ENCODE measurements around the gene SP1. TPM values are rescaled to one million over a fixed set of nuclear protein-coding genes. Genes with fewer than 3 reads are reported as not detected.
"Not testable (repeated sequence)": the region's sequence is repeated elsewhere in the genome, so short reads cannot be mapped to it uniquely, and the experiment has no call there.

Gene SP1
- total RNA-seq: 10 to 100 TPM; 84.6 to 96.3 (median 88.5) TPM
- total RNA-seq (2013): 66.4 TPM

DNA sequence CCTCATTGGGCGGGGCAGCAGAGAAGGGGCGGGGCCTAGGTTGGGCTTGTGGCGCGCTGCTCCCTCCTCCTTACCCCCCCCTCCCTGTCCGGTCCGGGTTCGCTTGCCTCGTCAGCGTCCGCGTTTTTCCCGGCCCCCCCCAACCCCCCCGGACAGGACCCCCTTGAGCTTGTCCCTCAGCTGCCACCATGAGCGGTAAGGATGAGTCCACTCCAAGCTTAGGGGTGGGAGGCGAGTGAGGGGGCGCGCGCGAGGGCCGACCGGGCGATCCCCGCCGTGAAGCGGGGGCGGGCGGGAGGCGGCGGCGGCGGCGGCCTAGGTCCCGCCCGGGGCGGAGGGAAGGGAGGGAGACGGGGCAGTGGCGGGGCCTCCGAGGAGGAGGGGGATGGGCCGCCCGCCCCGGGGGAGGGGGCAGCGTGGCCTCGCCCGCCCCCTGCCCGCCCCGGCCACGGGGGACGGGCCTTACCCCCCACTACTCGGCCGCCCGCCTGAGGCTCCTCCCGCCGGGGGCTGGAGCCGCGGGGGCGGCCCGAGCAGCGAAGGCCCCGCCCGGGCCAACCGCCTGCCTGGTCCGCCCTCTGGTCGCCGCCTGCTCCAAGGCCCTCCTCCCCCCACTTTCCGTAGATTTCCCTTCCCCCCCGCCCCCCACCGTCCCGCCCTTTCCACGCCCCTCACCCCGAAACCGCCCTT is at the start of gene SP1:
Gene SP1 (plus strand): TSS at position 73 of the 690 bp plus-strand sequence. CDS start 116 bp downstream, at position 189.
- peak within 1 kb of the TSS; percentile 53 for H3K4me3 ChIP-seq (ENCODE audit: low read length)
- no peaks in the 10 kb centered on the region for H3K27me3 ChIP-seq (ENCODE audit: control insufficient read depth, insufficient read depth, low read length)
- 0% methylated on average over 66 of the region's 71 CpGs for WGBS (ENCODE audit: insufficient coverage)
- H3K9me3 Mint-ChIP-seq: no peaks in the 10 kb centered on the region
- H3K27ac Mint-ChIP-seq: peak within 1 kb of the TSS in 1 of 2 donors; percentile 81
- ATAC-seq (peak; percentile 39 to 69 (median 56)), DNase-seq (peak; percentile 93 to 98)
- no peaks in the 10 kb centered on the region for H3K27me3 Mint-ChIP-seq (ENCODE audit: low read depth in 2 of 2)
- no peaks in the 10 kb centered on the region for H3K36me3 Mint-ChIP-seq
- H3K4me1 Mint-ChIP-seq: peaks cover 27 to 37% of the 10 kb centered on the region in 2 donors
- H3K4me1 ChIP-seq (ENCODE audit: control insufficient read depth, insufficient read depth, low read length): peaks cover 44% of the 10 kb centered on the region
- intact Hi-C loops (cut with micrococcal nuclease): loop anchor here (5.0 kb wide), 1 partner anchor 42 kb away; the partner anchor contains the start of gene AMHR2
- H3K9me3 ChIP-seq (ENCODE audit: control insufficient read depth, insufficient read depth, low read length): no peaks in the 10 kb centered on the region
- peak within 1 kb of the TSS; percentile 74 for H3K27ac ChIP-seq (ENCODE audit: low read length)
- TF ChIP-seq, protein P1, sequence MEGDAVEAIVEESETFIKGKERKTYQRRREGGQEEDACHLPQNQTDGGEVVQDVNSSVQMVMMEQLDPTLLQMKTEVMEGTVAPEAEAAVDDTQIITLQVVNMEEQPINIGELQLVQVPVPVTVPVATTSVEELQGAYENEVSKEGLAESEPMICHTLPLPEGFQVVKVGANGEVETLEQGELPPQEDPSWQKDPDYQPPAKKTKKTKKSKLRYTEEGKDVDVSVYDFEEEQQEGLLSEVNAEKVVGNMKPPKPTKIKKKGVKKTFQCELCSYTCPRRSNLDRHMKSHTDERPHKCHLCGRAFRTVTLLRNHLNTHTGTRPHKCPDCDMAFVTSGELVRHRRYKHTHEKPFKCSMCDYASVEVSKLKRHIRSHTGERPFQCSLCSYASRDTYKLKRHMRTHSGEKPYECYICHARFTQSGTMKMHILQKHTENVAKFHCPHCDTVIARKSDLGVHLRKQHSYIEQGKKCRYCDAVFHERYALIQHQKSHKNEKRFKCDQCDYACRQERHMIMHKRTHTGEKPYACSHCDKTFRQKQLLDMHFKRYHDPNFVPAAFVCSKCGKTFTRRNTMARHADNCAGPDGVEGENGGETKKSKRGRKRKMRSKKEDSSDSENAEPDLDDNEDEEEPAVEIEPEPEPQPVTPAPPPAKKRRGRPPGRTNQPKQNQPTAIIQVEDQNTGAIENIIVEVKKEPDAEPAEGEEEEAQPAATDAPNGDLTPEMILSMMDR (IDR thresholded peaks at IDR 0.05): no peak
- H3K4me3 Mint-ChIP-seq: peak within 1 kb of the TSS; percentile 88
- H3K36me3 ChIP-seq (ENCODE audit: control insufficient read depth, insufficient read depth, low read length): peaks cover 24% of the 10 kb centered on the region

DNA sequence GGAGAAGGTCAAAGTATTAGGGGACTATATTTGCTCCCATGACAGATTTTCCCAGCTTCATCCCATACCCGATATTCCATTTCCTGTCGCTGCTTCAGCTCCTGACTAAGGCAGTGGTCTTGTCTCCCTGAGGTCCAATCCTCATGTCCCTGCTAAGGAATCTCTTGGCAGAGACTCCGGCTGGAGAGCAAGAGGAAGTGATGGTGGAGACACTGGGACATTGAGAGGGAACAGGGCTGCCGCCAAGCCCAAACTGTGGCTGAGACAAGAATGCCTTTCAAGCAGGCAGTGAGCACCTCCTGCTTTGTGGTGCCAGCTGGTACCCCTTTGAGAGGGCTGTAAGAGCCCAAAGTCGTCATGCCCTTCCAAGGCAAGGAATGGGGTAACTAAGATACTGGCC is 49.3 kb upstream of the SP1 start:
- DNase-seq: no peak
- H3K36me3 ChIP-seq (ENCODE audit: control insufficient read depth, insufficient read depth, low read length): no peaks in the 10 kb centered on the region
- peaks cover 10% of the 10 kb centered on the region for H3K4me1 ChIP-seq (ENCODE audit: control insufficient read depth, insufficient read depth, low read length)
- no peak overlapping the region for H3K4me3 ChIP-seq (ENCODE audit: low read length)
- intact Hi-C loops (cut with micrococcal nuclease): no loop called here
- TF ChIP-seq, protein P1 (IDR thresholded peaks at IDR 0.05): no peak
- H3K4me3 Mint-ChIP-seq: no peak overlapping the region
- peaks cover 2% of the 10 kb centered on the region for H3K27me3 ChIP-seq (ENCODE audit: control insufficient read depth, insufficient read depth, low read length)
- no peak for ATAC-seq
- no peak overlapping the region for H3K27ac ChIP-seq (ENCODE audit: low read length)
- H3K27me3 Mint-ChIP-seq (ENCODE audit: low read depth in 2 of 2): peaks cover 11 to 28% of the 10 kb centered on the region in 2 donors
- no peaks in the 10 kb centered on the region for H3K9me3 Mint-ChIP-seq
- WGBS (ENCODE audit: insufficient coverage): 93% methylated on average over 5 of the region's 5 CpGs
- peaks cover 9 to 11% of the 10 kb centered on the region in 2 donors for H3K4me1 Mint-ChIP-seq
- H3K9me3 ChIP-seq (ENCODE audit: control insufficient read depth, insufficient read depth, low read length): no peaks in the 10 kb centered on the region
- no peak overlapping the region for H3K27ac Mint-ChIP-seq
- no peaks in the 10 kb centered on the region for H3K36me3 Mint-ChIP-seq

DNA sequence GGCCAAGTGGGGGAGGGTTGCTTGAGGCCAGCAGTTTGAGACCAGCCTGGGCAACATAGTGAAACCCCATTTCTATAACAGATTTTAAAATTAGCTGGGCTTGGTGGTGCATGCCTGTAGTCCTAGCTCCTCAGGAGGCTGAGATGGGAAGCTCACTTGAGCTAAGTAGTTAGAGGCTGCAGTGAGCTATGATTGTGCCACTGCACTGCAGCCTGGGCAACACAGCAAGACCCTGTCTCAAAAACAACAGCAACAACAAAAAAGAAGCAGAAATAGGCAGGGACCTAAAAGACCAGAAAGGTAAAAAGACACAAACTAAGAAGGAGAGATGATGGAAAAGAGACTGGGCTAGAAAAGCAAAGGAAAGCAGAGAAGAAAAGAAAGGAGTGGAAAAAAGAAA is 47.6 kb upstream of the SP1 start:
- ATAC-seq; H3K9me3 ChIP-seq (ENCODE audit: control insufficient read depth, insufficient read depth, low read length); H3K27me3 ChIP-seq (ENCODE audit: control insufficient read depth, insufficient read depth, low read length); H3K36me3 Mint-ChIP-seq; H3K4me1 ChIP-seq (ENCODE audit: control insufficient read depth, insufficient read depth, low read length); DNase-seq; H3K27ac Mint-ChIP-seq; intact Hi-C loops (cut with micrococcal nuclease); H3K4me3 ChIP-seq (ENCODE audit: low read length); H3K9me3 Mint-ChIP-seq; H3K4me3 Mint-ChIP-seq; H3K36me3 ChIP-seq (ENCODE audit: control insufficient read depth, insufficient read depth, low read length); H3K27ac ChIP-seq (ENCODE audit: low read length): not testable (repeated sequence)
- peaks cover 24 to 36% of the 10 kb centered on the region in 2 donors for H3K27me3 Mint-ChIP-seq (ENCODE audit: low read depth in 2 of 2)
- peaks cover 6 to 15% of the 10 kb centered on the region in 2 donors for H3K4me1 Mint-ChIP-seq

DNA sequence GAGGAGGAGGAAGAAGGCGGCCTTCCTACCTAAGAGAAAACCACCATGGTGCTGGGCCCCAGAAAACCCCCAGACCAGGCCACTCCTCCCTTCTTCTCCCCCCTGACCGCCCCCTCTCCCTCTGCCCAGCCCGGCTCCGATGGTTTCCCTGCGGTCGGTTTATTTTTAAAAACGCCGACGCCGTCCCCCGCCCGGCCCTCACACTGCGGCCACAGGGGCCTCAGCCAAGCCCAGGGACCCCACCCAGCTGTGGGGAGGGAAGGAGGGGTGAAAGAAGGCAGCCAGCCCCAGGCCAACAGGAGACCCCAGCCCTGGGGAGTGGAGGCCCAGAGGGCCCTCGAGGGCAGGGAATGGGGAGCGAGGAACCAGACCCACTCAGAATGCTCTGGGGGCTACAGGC is 47.2 kb upstream of the SP1 start:
- 75% methylated on average over 14 of the region's 15 CpGs for WGBS (ENCODE audit: insufficient coverage)
- H3K27ac ChIP-seq (ENCODE audit: low read length): no peak overlapping the region
- H3K4me3 Mint-ChIP-seq: no peak overlapping the region
- no peak overlapping the region for H3K27ac Mint-ChIP-seq
- peaks cover 6% of the 10 kb centered on the region for H3K27me3 ChIP-seq (ENCODE audit: control insufficient read depth, insufficient read depth, low read length)
- H3K9me3 Mint-ChIP-seq: no peaks in the 10 kb centered on the region
- peaks cover 9 to 14% of the 10 kb centered on the region in 2 donors for H3K4me1 Mint-ChIP-seq
- H3K4me3 ChIP-seq (ENCODE audit: low read length): no peak overlapping the region
- DNase-seq (no peak), ATAC-seq (no peak)
- intact Hi-C loops (cut with micrococcal nuclease): no loop called here
- H3K4me1 ChIP-seq (ENCODE audit: control insufficient read depth, insufficient read depth, low read length): peaks cover 9% of the 10 kb centered on the region
- no peaks in the 10 kb centered on the region for H3K9me3 ChIP-seq (ENCODE audit: control insufficient read depth, insufficient read depth, low read length)
- H3K36me3 Mint-ChIP-seq: no peaks in the 10 kb centered on the region
- TF ChIP-seq, protein P1 (IDR thresholded peaks at IDR 0.05): no peak
- peaks cover 24 to 34% of the 10 kb centered on the region in 2 donors for H3K27me3 Mint-ChIP-seq (ENCODE audit: low read depth in 2 of 2)
- H3K36me3 ChIP-seq (ENCODE audit: control insufficient read depth, insufficient read depth, low read length): no peaks in the 10 kb centered on the region

Measured in natural killer cell (primary cell).